Rectal smooth muscle tissue (tissue), 1 donor: Measurements from ENCODE around the gene PHYKPL.

Experiments
- H3K27ac ChIP-seq: one replicate; pipeline ENCODE4 v1.7.0; 2013; ENCODE audit warnings: low read depth, low read length, inconsistent platforms
- H3K27me3 ChIP-seq: one replicate; pipeline ENCODE4 v1.7.0; 2013; ENCODE audit warnings: low read length; ENCODE audit not compliant: control insufficient read depth, insufficient read depth
- H3K36me3 ChIP-seq: one replicate; pipeline ENCODE4 v1.7.0; 2013; ENCODE audit warnings: low read length; ENCODE audit not compliant: control insufficient read depth, insufficient read depth
- H3K4me1 ChIP-seq: one replicate; pipeline ENCODE4 v1.7.0; 2013; ENCODE audit warnings: low read length; ENCODE audit not compliant: control insufficient read depth, insufficient read depth
- H3K4me3 ChIP-seq: one replicate; pipeline ENCODE4 v1.7.0; 2013; ENCODE audit warnings: low read length
- H3K9ac ChIP-seq: one replicate; pipeline ENCODE4 v1.7.0; 2013; ENCODE audit warnings: low read length

Gene PHYKPL

GRCh38 chr5:178176791-178177190 is 55.8 kb downstream of the PHYKPL start:
- Histone ChIP-seq H3K9ac (no peak overlapping the region), H3K27me3 (no peaks in the 10 kb centered on the region), H3K36me3 (no peaks in the 10 kb centered on the region), H3K27ac (no peak overlapping the region), H3K4me3 (no peak overlapping the region), H3K4me1 (no peaks in the 10 kb centered on the region)

- Histone ChIP-seq H3K4me3 (no peak overlapping the region), H3K27ac (no peak overlapping the region), H3K27me3 (no peaks in the 10 kb centered on the region), H3K9ac (no peak overlapping the region), H3K4me1 (no peaks in the 10 kb centered on the region), H3K36me3 (no peaks in the 10 kb centered on the region)
These were observed 58.1 kb downstream of the PHYKPL start for GRCh38 chr5:178174456-178174855.

- Histone ChIP-seq H3K4me3 (no peak overlapping the region), H3K9ac (no peak overlapping the region), H3K4me1 (no peaks in the 10 kb centered on the region), H3K36me3 (no peaks in the 10 kb centered on the region), H3K27ac (no peak overlapping the region), H3K27me3 (no peaks in the 10 kb centered on the region)
These were observed 62.1 kb downstream of the PHYKPL start for GRCh38 chr5:178170455-178170854.

GRCh38 chr5:178165581-178165980 is 67.0 kb downstream of the PHYKPL start:
- Histone ChIP-seq H3K9ac (no peak overlapping the region), H3K36me3 (no peaks in the 10 kb centered on the region), H3K4me1 (no peaks in the 10 kb centered on the region), H3K4me3 (no peak overlapping the region), H3K27me3 (no peaks in the 10 kb centered on the region), H3K27ac (no peak overlapping the region)

GRCh38 chr5:178163772-178164735 is 68.5 kb downstream of the PHYKPL start:
- Histone ChIP-seq H3K4me1 (no peaks in the 10 kb centered on the region), H3K27me3 (no peaks in the 10 kb centered on the region), H3K9ac (no peak overlapping the region), H3K27ac (no peak overlapping the region), H3K36me3 (no peaks in the 10 kb centered on the region), H3K4me3 (no peak overlapping the region)

GRCh38 chr5:178162481-178162880 is 70.1 kb downstream of the PHYKPL start:
- H3K9ac ChIP-seq, result no peak overlapping the region
- no peaks in the 10 kb centered on the region for H3K36me3 ChIP-seq
- no peak overlapping the region for H3K27ac ChIP-seq
- no peak overlapping the region for H3K4me3 ChIP-seq
- no peaks in the 10 kb centered on the region for H3K27me3 ChIP-seq
- no peaks in the 10 kb centered on the region for H3K4me1 ChIP-seq

GRCh38 chr5:178160176-178160575 is 72.4 kb downstream of the PHYKPL start:
- H3K27me3 ChIP-seq, result no peaks in the 10 kb centered on the region
- H3K36me3 ChIP-seq, result no peaks in the 10 kb centered on the region
- H3K4me3 ChIP-seq, result no peak overlapping the region
- H3K9ac ChIP-seq, result no peak overlapping the region
- no peak overlapping the region for H3K27ac ChIP-seq
- no peaks in the 10 kb centered on the region for H3K4me1 ChIP-seq
